ENCODE results near the gene CLBA1.

- TF ChIP-seq CTCF (conservative IDR thresholded peaks at IDR 0.05; ENCODE audit: low read length) (no peak), EZH2phosphoT487 (IDR thresholded peaks at IDR 0.05; ENCODE audit: borderline replicate concordance, low read depth, low read length) (no peak)
These were observed 10.4 kb downstream of the CLBA1 start for GRCh38 chr14:104996032-104996431.
